ENCODE data around the gene CBX1. TPM values are rescaled to one million over a fixed set of nuclear protein-coding genes. Genes with fewer than 3 reads are reported as not detected.

CBX1 gene
- total and polyA plus RNA-seq, 4 donors: 17.6 to 43.2 (median 28.9) TPM

DNA sequence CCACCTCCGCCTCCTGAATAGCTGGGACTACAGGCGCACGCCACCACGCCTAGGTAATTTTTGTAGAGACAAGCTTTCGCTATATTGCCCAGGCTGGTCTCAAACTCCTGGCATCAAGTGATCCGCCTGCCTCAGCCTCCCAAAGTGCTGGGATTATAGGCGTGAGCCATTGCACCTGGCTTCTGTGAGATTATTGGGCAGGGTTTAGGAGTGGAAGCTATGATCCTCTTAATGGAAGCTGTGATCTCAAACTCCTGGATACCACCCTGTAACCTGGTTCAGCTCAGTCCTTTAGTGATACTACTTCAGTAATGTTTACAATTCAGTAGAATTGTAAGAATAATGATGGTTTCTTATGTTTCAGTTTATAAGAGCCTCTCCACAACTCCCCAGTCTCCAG is 39.0 kb downstream of the CBX1 start:
- WGBS, 2 donors: 95 to 97% methylated on average over 7 of the region's 7 CpGs
- Histone ChIP-seq H3K4me3 (no peak overlapping the region), H3K27me3 (ENCODE audit: control insufficient read depth in 3 of 3, insufficient read depth in 3 of 3, low read length in 2 of 3) (no peaks in the 10 kb centered on the region), H3K9me3 (ENCODE audit: control insufficient read depth in 4 of 4, insufficient read depth in 3 of 4, low read length in 3 of 4) (no peaks in the 10 kb centered on the region), H3K9ac (ENCODE audit: insufficient read depth in 1 of 2, low read length in 2 of 2) (no peak overlapping the region), H3K4me1 (ENCODE audit: control insufficient read depth in 5 of 5, insufficient read depth in 5 of 5, low read length in 5 of 5) (peaks cover 0 to 8% (median 6%) of the 10 kb centered on the region in 5 donors), H3K36me3 (ENCODE audit: control insufficient read depth in 4 of 4, insufficient read depth in 4 of 4, low read length in 4 of 4) (peaks cover 27 to 47% (median 43%) of the 10 kb centered on the region in 4 donors), H3K27ac (ENCODE audit: low read depth in 1 of 2, low read length in 1 of 2) (no peak overlapping the region)
- TF ChIP-seq, protein P1, sequence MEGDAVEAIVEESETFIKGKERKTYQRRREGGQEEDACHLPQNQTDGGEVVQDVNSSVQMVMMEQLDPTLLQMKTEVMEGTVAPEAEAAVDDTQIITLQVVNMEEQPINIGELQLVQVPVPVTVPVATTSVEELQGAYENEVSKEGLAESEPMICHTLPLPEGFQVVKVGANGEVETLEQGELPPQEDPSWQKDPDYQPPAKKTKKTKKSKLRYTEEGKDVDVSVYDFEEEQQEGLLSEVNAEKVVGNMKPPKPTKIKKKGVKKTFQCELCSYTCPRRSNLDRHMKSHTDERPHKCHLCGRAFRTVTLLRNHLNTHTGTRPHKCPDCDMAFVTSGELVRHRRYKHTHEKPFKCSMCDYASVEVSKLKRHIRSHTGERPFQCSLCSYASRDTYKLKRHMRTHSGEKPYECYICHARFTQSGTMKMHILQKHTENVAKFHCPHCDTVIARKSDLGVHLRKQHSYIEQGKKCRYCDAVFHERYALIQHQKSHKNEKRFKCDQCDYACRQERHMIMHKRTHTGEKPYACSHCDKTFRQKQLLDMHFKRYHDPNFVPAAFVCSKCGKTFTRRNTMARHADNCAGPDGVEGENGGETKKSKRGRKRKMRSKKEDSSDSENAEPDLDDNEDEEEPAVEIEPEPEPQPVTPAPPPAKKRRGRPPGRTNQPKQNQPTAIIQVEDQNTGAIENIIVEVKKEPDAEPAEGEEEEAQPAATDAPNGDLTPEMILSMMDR (IDR thresholded peaks at IDR 0.05; ENCODE audit: control extremely low read depth, extremely low read depth): no peak
- ATAC-seq (ENCODE audit: insufficient read depth, low FRiP score) (no peak), DNase-seq (no peak)

DNA sequence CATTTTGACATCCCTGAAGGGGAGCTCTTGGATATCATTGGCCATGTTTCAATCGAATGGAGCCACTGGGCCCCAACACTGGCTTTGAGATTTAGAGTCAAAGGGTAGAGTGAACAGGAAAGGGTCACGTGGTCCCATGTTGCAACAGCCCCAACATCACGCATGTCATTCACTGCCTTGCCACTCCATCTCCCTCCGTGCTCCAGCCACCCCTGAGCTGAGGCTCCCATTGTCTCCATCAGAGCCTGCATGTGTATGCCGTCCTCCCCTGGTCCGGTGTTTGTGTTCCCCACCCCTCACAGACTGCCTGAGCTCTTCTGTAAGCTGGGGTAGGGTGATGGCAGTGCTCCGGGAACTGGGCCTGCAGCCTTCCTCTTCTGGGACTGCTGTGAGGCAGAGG is 41.0 kb downstream of the CBX1 start:
- Histone ChIP-seq H3K9ac (ENCODE audit: insufficient read depth in 1 of 2, low read length in 2 of 2) (no peak overlapping the region), H3K4me3 (no peak overlapping the region), H3K9me3 (ENCODE audit: control insufficient read depth in 4 of 4, insufficient read depth in 3 of 4, low read length in 3 of 4) (no peaks in the 10 kb centered on the region), H3K36me3 (ENCODE audit: control insufficient read depth in 4 of 4, insufficient read depth in 4 of 4, low read length in 4 of 4) (peaks cover 28 to 61% (median 51%) of the 10 kb centered on the region in 4 donors), H3K27me3 (ENCODE audit: control insufficient read depth in 3 of 3, insufficient read depth in 3 of 3, low read length in 2 of 3) (no peaks in the 10 kb centered on the region), H3K27ac (ENCODE audit: low read depth in 1 of 2, low read length in 1 of 2) (no peak overlapping the region), H3K4me1 (ENCODE audit: control insufficient read depth in 5 of 5, insufficient read depth in 5 of 5, low read length in 5 of 5) (peaks cover 0 to 6% (median under 1%) of the 10 kb centered on the region in 5 donors)
- WGBS, 2 donors: 65 to 66% methylated on average over 7 of the region's 7 CpGs
- ATAC-seq (ENCODE audit: insufficient read depth, low FRiP score) (no peak), DNase-seq (no peak)
- TF ChIP-seq, protein P1 (IDR thresholded peaks at IDR 0.05; ENCODE audit: control extremely low read depth, extremely low read depth): no peak

DNA sequence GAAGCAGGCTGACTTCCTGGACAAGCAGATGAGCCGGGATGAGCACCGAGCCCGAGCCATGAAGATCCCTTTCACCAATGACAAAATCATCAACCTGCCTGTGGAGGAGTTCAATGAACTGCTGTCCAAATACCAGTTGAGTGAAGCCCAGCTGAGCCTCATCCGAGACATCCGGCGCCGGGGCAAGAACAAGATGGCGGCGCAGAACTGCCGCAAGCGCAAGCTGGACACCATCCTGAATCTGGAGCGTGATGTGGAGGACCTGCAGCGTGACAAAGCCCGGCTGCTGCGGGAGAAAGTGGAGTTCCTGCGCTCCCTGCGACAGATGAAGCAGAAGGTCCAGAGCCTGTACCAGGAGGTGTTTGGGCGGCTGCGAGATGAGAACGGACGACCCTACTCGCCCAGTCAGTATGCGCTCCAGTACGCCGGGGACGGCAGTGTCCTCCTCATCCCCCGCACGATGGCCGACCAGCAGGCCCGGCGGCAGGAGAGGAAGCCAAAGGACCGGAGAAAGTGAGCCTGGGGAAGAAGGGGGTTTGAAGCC is 42.1 kb downstream of the CBX1 start:
- WGBS, 2 donors: 95% methylated on average over 32 of the region's 32 CpGs
- ATAC-seq (ENCODE audit: insufficient read depth, low FRiP score): no peak
- no peaks in the 10 kb centered on the region for H3K9me3 ChIP-seq (ENCODE audit: control insufficient read depth in 4 of 4, insufficient read depth in 3 of 4, low read length in 3 of 4)
- no peak for DNase-seq
- peaks cover 0 to 14% (median 6%) of the 10 kb centered on the region in 5 donors for H3K4me1 ChIP-seq (ENCODE audit: control insufficient read depth in 5 of 5, insufficient read depth in 5 of 5, low read length in 5 of 5)
- H3K27ac ChIP-seq (ENCODE audit: low read depth in 1 of 2, low read length in 1 of 2): no peak overlapping the region
- H3K4me3 ChIP-seq: no peak overlapping the region
- peaks cover 23 to 65% (median 50%) of the 10 kb centered on the region in 4 donors for H3K36me3 ChIP-seq (ENCODE audit: control insufficient read depth in 4 of 4, insufficient read depth in 4 of 4, low read length in 4 of 4)
- TF ChIP-seq, protein P1 (IDR thresholded peaks at IDR 0.05; ENCODE audit: control extremely low read depth, extremely low read depth): no peak
- H3K27me3 ChIP-seq (ENCODE audit: control insufficient read depth in 3 of 3, insufficient read depth in 3 of 3, low read length in 2 of 3): no peaks in the 10 kb centered on the region
- H3K9ac ChIP-seq (ENCODE audit: insufficient read depth in 1 of 2, low read length in 2 of 2): no peak overlapping the region
